Panc1 (cell line): ENCODE data around the gene CDC45.

Experiments used
- CTCF ChIP-seq: fragments of 450-650 bp; IDR thresholded peaks from 2 replicates; pipeline ENCODE4 v1.5.1; 2017; ENCODE audit warnings: mild to moderate bottlenecking
- POLR2AphosphoS5 ChIP-seq: IDR thresholded peaks from 2 replicates; pipeline ENCODE4 v1.6.1; 2012; ENCODE audit warnings: mild to moderate bottlenecking, low read depth, low read length, moderate library complexity
- REST ChIP-seq, 2 experiments: IDR thresholded peaks; 2 replicates each; pipeline ENCODE4 v1.6.1; 2011 to 2012; ENCODE audit warnings: low read depth in 2 of 2, control low read depth in 1 of 2, low read length in 1 of 2, mild to moderate bottlenecking in 1 of 2, moderate library complexity in 1 of 2; ENCODE audit not compliant: insufficient read depth in 1 of 2
- SIN3A ChIP-seq: IDR thresholded peaks from 2 replicates; pipeline ENCODE4 v1.6.1; 2012; ENCODE audit warnings: low read depth, mild to moderate bottlenecking, low read length, moderate library complexity, borderline replicate concordance; ENCODE audit not compliant: insufficient read depth
- TCF7L2 ChIP-seq: IDR thresholded peaks from 2 replicates; pipeline ENCODE4 v1.6.1; 2011; ENCODE audit warnings: mild to moderate bottlenecking, low read depth, low read length, inconsistent platforms

- TF ChIP-seq CTCF = no peak
- no peak for TF ChIP-seq REST (IDR thresholded peaks at IDR 0.05; ENCODE audit: insufficient read depth in 1 of 2, low read depth in 2 of 2, low read length in 1 of 2)
- TF ChIP-seq POLR2AphosphoS5 = no peak
- no peak for TF ChIP-seq TCF7L2
- TF ChIP-seq SIN3A = no peak
Observed at GRCh38 chr22:19524170-19525115, 44.7 kb downstream of the CDC45 start, which contains the start of gene CLDN5.
